ENCODE data around the gene AHCTF1. TPM values are rescaled to one million over a fixed set of nuclear protein-coding genes. Genes with fewer than 3 reads are reported as not detected.

The AHCTF1 gene
- total RNA-seq, 1 donor from 2014 or later: 38.7 TPM

DNA sequence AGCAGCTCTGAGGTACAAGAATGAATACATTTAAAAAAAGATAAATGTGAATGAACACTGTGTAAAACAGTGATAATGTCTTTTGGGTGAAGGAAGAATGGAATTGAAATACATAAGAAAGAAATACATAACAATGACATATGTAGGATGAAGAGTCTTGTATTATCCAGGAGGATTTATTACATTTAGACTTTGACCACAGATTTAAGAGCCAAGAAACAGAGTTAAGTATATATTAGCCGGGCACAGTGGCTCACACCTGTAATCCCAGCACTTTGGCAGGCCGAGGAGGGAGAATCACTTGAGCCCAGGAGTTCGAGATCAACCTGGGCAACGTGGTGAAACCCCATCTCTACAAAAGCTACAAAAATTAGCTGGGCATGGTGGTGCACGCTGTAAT, 127.9 kb downstream of the AHCTF1 start:
- H3K36me3 Mint-ChIP-seq: no peaks in the 10 kb centered on the region
- TF ChIP-seq, protein P1, sequence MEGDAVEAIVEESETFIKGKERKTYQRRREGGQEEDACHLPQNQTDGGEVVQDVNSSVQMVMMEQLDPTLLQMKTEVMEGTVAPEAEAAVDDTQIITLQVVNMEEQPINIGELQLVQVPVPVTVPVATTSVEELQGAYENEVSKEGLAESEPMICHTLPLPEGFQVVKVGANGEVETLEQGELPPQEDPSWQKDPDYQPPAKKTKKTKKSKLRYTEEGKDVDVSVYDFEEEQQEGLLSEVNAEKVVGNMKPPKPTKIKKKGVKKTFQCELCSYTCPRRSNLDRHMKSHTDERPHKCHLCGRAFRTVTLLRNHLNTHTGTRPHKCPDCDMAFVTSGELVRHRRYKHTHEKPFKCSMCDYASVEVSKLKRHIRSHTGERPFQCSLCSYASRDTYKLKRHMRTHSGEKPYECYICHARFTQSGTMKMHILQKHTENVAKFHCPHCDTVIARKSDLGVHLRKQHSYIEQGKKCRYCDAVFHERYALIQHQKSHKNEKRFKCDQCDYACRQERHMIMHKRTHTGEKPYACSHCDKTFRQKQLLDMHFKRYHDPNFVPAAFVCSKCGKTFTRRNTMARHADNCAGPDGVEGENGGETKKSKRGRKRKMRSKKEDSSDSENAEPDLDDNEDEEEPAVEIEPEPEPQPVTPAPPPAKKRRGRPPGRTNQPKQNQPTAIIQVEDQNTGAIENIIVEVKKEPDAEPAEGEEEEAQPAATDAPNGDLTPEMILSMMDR (IDR thresholded peaks at IDR 0.05; ENCODE audit: unreplicated experiment): no peak
- H3K27ac Mint-ChIP-seq: no peak overlapping the region
- H3K27me3 Mint-ChIP-seq (ENCODE audit: low read depth): no peaks in the 10 kb centered on the region
- DNase-seq (ENCODE audit: low spot score in 2 of 2, unreplicated experiment in 2 of 2): no peak
- peaks cover 4% of the 10 kb centered on the region for H3K9me3 Mint-ChIP-seq
- H3K4me3 Mint-ChIP-seq: no peak overlapping the region
- H3K4me1 Mint-ChIP-seq: peaks cover 11% of the 10 kb centered on the region

DNA sequence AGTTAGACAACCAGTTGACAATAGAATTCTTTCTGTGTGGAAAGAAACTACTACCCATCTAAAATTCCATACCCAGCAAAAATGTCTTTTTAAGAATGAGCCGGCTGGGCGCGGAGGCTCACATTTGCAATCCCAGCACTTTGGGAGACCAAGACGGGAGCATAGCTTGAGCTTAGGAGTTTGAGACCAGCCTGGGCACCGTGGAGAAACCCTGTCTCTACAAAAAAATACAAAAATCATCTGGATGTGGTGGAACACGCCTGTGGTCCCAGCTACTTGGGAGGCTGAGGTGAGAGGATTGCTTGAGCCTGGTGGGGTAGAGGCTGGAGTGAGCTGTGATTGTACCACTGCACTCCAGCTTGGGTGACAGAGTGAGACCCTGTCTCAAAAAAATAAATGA, 128.4 kb downstream of the AHCTF1 start:
- no peak for DNase-seq (ENCODE audit: low spot score in 2 of 2, unreplicated experiment in 2 of 2)
- no peaks in the 10 kb centered on the region for H3K27me3 Mint-ChIP-seq (ENCODE audit: low read depth)
- TF ChIP-seq, protein P1 (IDR thresholded peaks at IDR 0.05; ENCODE audit: unreplicated experiment): no peak

GRCh38 chr1:246801241-246802020, 130.3 kb downstream of the AHCTF1 start:
- TF ChIP-seq, protein P1 (IDR thresholded peaks at IDR 0.05; ENCODE audit: unreplicated experiment): no peak
- H3K4me1 Mint-ChIP-seq: peaks cover 11% of the 10 kb centered on the region
- H3K4me3 Mint-ChIP-seq: no peak overlapping the region
- H3K27ac Mint-ChIP-seq: no peak overlapping the region
- H3K27me3 Mint-ChIP-seq (ENCODE audit: low read depth): no peaks in the 10 kb centered on the region
- no peak for DNase-seq (ENCODE audit: low spot score in 2 of 2, unreplicated experiment in 2 of 2)
- H3K9me3 Mint-ChIP-seq: peaks cover 4% of the 10 kb centered on the region
- H3K36me3 Mint-ChIP-seq: no peaks in the 10 kb centered on the region

More for the DNA sequence above, 128.4 kb downstream of the AHCTF1 start:
- Mint-ChIP-seq H3K4me1 (peaks cover 11% of the 10 kb centered on the region), H3K36me3 (no peaks in the 10 kb centered on the region), H3K27ac (no peak overlapping the region), H3K9me3 (peaks cover 4% of the 10 kb centered on the region), H3K4me3 (no peak overlapping the region)

DNA sequence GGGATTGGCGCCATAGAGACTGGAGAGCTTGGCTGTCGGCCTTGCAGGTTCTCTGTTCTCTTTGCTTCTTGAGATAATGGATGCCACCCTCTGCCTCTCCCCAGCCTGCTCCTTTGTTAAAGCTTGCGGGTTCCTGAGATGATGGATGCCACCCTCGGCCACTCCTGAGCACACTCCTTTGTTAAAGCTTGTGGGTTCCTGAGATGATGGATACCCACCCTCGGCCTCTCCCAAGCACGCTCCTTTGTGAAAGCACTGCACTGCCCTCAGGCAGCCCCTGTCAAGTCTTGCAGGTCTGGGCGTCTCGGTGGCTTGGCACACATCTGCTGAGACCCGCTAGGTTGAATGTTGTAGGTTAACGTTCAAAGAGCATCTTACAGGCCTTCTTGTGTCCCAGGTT, 131.0 kb downstream of the AHCTF1 start:
- TF ChIP-seq, protein P1 (IDR thresholded peaks at IDR 0.05; ENCODE audit: unreplicated experiment): no peak
- H3K27me3 Mint-ChIP-seq (ENCODE audit: low read depth): no peaks in the 10 kb centered on the region
- no peak overlapping the region for H3K27ac Mint-ChIP-seq
- no peak for DNase-seq (ENCODE audit: low spot score in 2 of 2, unreplicated experiment in 2 of 2)
- no peaks in the 10 kb centered on the region for H3K36me3 Mint-ChIP-seq
- no peak overlapping the region for H3K4me3 Mint-ChIP-seq
- H3K9me3 Mint-ChIP-seq: peaks cover 4% of the 10 kb centered on the region
- H3K4me1 Mint-ChIP-seq: peaks cover 11% of the 10 kb centered on the region

DNA sequence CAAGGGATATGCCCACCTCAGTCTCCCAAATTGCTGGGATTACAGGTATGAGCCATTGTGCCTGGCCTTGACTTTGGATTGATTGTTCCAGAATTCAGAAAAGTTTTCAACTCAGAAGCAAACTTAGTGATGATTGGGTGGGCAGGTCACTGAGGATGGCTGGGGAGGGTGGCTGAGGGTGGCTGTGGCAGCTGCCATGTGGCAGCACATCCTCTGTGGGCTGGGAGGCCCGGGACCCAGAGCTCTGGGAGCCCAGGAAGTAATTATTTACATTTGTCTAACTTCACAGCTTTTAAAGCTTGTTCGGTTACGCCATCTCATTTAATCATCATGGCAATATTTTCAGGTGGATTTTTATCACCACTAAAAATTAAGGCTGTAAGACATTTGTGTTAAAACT, 131.4 kb downstream of the AHCTF1 start:
- no peak for DNase-seq (ENCODE audit: low spot score in 2 of 2, unreplicated experiment in 2 of 2)
- no peak overlapping the region for H3K4me3 Mint-ChIP-seq
- H3K4me1 Mint-ChIP-seq: peaks cover 11% of the 10 kb centered on the region
- H3K27ac Mint-ChIP-seq: no peak overlapping the region
- H3K36me3 Mint-ChIP-seq: no peaks in the 10 kb centered on the region
- H3K9me3 Mint-ChIP-seq: peaks cover 4% of the 10 kb centered on the region
- TF ChIP-seq, protein P1 (IDR thresholded peaks at IDR 0.05; ENCODE audit: unreplicated experiment): no peak
- H3K27me3 Mint-ChIP-seq (ENCODE audit: low read depth): no peaks in the 10 kb centered on the region

All from mesothelial cell of epicardium (in vitro differentiated cells).